Cardiac muscle cell (in vitro differentiated cells and primary cell): ENCODE data around the gene GRAMD1A. TPM values are rescaled to one million over a fixed set of nuclear protein-coding genes. Genes with fewer than 3 reads are reported as not detected.

Source experiments
- DNase-seq, 2 donors: peaks; one replicate each; pipeline versions ENCODE4 v3.0.0 to v3.0.0-alpha.2; 2010 to 2017; ENCODE audit warnings: low read depth in 1 of 2, low spot score in 1 of 2
- H3K27ac ChIP-seq: fragments of 200-600 bp; sonication (generic); 2 replicates; pipeline ENCODE4 v1.5.1; 2016
- H3K27me3 ChIP-seq: fragments of 200-600 bp; sonication (generic); 2 replicates; pipeline ENCODE4 v1.6.0; 2016; ENCODE audit warnings: control low read depth
- H3K36me3 ChIP-seq: fragments of 200-600 bp; sonication (generic); 2 replicates; pipeline ENCODE4 v1.5.1; 2016; ENCODE audit warnings: control low read depth
- H3K4me1 ChIP-seq: fragments of 200-600 bp; sonication (generic); 2 replicates; pipeline ENCODE4 v1.8.1; 2017; ENCODE audit warnings: low read depth, mild to moderate bottlenecking, mixed run types
- H3K4me3 ChIP-seq: fragments of 200-600 bp; sonication (generic); 2 replicates; pipeline ENCODE4 v1.5.1; 2016; ENCODE audit warnings: mild to moderate bottlenecking
- H3K9me3 ChIP-seq: fragments of 200-600 bp; sonication (generic); 2 replicates; pipeline ENCODE4 v1.5.1; 2017; ENCODE audit warnings: low read depth, mild to moderate bottlenecking, control low read depth
- polyA plus RNA-seq: library from polyadenylated mRNA; unstranded; fragments of >200 nt; fragmentation: Nextera tagmentation; extraction: Ambion mirVana; gene quantifications from 2 replicates; pipeline ENCODE4 v1.2.1, GENCODE V29; 2016
- total RNA-seq: library from RNA; depleted of rRNA; stranded (reverse); fragments of >200 nt; gene quantifications from 2 replicates; pipeline ENCODE4 v1.2.3, GENCODE V29; 2016
- TF ChIP-seq, protein P1 (sequence below): IDR thresholded peaks from 2 replicates; pipeline ENCODE4 v1.5.1; 2012; ENCODE audit warnings: low read depth, mild to moderate bottlenecking, low read length

The GRAMD1A gene
- total and polyA plus RNA-seq, 2 experiments from 2014 or later, result 84.6 to 113 TPM

DNA sequence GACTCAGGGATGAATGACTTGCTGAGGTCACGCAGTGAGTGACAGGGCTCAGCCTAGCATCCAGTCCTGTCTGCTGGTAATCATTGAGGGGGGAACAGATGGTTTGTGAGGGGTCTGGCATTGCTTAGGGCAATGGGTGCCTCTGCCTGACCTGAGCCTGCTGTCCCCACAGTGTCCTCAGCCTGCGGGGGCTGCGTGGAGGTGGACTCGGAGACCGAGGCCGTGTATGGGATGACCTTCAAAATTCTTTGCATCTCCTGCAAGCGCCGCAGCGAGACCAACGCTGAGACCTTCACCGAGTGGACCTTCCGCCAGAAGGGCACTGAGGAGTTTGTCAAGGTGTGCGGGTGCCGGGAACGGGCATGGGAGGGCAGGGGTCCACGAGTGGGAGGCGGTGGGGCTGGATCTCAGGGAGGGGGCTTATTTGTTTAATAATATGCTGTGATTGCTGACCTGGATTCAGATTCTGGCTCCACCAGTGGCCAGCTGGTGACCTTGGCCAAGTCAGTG is 32.3 kb downstream of the GRAMD1A start:
- TF ChIP-seq, protein P1, sequence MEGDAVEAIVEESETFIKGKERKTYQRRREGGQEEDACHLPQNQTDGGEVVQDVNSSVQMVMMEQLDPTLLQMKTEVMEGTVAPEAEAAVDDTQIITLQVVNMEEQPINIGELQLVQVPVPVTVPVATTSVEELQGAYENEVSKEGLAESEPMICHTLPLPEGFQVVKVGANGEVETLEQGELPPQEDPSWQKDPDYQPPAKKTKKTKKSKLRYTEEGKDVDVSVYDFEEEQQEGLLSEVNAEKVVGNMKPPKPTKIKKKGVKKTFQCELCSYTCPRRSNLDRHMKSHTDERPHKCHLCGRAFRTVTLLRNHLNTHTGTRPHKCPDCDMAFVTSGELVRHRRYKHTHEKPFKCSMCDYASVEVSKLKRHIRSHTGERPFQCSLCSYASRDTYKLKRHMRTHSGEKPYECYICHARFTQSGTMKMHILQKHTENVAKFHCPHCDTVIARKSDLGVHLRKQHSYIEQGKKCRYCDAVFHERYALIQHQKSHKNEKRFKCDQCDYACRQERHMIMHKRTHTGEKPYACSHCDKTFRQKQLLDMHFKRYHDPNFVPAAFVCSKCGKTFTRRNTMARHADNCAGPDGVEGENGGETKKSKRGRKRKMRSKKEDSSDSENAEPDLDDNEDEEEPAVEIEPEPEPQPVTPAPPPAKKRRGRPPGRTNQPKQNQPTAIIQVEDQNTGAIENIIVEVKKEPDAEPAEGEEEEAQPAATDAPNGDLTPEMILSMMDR, result no peak
- H3K36me3 ChIP-seq, result peaks cover 2% of the 10 kb centered on the region
- no peak overlapping the region for H3K4me3 ChIP-seq

DNA sequence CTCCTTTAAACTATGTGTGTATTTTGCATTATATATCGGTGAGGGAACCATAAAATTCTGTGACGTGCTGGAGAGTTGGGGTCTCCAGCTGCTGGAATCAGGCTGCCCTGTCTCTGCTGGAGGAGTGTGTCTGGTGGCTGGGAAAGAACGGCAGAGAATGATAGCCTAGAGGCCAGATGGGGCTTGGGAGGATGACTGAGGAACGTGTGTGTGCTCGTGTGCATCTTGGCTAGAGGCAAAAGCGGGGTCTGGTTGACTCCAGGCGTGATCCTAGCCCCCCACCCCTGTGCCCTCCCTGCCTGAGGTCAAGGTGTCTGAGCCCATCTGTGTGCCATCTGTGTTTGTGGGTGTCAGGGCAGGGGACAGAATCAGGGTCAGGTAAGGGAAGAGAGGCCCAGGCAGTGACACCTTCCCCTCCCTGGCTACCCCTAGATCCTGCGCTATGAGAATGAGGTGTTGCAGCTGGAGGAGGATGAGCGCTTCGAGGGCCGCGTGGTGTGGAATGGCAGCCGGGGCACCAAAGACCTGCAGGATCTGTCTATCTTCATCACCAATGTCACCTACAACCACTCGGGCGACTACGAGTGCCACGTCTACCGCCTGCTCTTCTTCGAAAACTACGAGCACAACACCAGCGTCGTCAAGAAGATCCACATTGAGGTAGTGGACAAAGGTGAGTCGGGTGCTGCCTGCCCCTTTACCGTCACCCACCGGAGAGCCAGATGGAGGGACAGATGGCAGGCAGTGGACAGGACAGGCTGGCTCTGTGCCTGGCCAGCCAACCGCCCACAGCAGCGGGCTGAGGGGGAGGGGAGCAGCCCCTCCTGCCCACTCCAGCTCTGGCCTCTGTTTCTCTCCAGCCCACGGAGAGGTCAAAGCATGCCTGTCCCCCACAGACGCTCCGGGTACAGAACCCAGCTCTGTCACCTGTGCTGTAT is 33.2 kb downstream of the GRAMD1A start:
- Histone ChIP-seq H3K27me3 (peaks cover 18% of the 10 kb centered on the region), H3K4me1 (no peaks in the 10 kb centered on the region), H3K4me3 (no peak overlapping the region), H3K9me3 (no peaks in the 10 kb centered on the region), H3K36me3 (no peaks in the 10 kb centered on the region), H3K27ac (no peak overlapping the region)
- TF ChIP-seq, protein P1, result no peak
- no peak for DNase-seq

More for the DNA sequence above, 32.3 kb downstream of the GRAMD1A start:
- no peaks in the 10 kb centered on the region for H3K9me3 ChIP-seq
- no peak overlapping the region for H3K27ac ChIP-seq
- no peaks in the 10 kb centered on the region for H3K4me1 ChIP-seq
- no peak for DNase-seq
- H3K27me3 ChIP-seq, result peaks cover 18% of the 10 kb centered on the region

DNA sequence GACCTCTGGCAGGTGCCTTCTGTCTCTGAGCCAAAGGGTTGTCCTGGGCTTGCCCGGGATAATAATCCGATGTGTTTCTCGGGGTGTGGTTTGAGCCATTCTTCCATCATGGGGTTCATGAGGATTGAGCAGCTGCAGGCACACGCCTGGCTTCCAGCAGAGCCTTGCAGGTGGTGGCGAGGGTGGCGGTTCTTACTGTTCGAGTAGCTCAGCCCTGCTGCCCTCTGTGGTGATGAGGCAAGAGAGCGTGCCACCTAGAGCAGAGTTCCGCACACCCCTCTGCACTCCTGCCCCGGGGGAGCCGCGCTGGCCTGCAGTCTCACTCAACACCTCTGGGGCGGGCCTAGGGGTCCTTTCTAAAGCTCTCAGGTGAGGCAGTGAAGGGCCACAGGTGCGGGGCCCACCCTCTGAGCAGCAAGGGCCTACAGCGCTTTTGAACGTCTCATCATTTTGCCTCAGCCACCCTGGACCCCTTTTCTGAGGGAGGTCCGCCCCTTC is 33.9 kb downstream of the GRAMD1A start:
- no peak overlapping the region for H3K27ac ChIP-seq
- TF ChIP-seq, protein P1, result no peak
- H3K27me3 ChIP-seq, result peaks cover 18% of the 10 kb centered on the region
- H3K4me3 ChIP-seq, result no peak overlapping the region
- H3K4me1 ChIP-seq, result no peaks in the 10 kb centered on the region
- H3K9me3 ChIP-seq, result no peaks in the 10 kb centered on the region
- no peaks in the 10 kb centered on the region for H3K36me3 ChIP-seq
- no peak for DNase-seq

DNA sequence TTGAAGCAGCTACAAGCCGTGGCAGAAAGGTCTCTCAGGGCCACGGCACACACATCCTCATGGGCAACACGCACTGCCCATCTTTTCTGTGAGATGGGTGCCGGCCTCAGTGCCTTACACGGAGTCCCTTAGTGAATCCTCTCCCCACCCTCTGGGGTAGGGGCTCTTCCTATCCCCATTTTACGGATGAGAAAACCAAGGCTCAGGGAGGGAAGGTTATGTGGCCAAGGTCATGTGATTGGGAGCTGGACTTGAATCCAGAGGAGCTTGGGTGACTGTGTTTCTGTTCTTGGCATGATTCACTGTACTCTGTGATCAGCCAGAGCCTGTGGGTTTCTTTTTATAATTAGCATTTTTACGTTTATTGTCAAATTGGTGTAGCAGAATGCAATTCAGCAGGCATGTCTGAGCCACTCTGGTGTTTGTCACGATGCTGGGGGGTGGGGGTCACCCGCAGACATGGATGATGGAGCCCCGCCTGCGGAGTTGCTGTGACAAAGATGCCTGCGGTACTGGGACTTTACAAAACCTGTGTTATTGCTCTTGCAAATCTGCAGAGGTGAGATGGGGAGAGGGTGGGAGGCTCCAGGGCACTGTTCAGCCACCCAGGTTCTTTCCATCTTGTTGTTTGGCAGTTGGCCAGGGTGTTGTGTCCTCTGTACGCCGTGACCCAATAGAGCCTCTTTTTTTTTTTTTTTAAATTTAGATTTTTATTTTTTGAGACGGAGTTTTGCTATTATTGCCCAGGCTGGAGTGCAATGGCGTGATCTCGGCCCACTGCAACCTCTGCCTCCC is 34.7 kb downstream of the GRAMD1A start:
- H3K4me1 ChIP-seq, result no peaks in the 10 kb centered on the region
- peaks cover 18% of the 10 kb centered on the region for H3K27me3 ChIP-seq
- no peaks in the 10 kb centered on the region for H3K9me3 ChIP-seq
- H3K4me3 ChIP-seq, result no peak overlapping the region
- no peak overlapping the region for H3K27ac ChIP-seq
- no peak for DNase-seq
- no peaks in the 10 kb centered on the region for H3K36me3 ChIP-seq
- TF ChIP-seq, protein P1, result no peak
